Lower lobe of right lung (tissue), 2 donors: ENCODE measurements around the gene RPH3AL. TPM values are rescaled to one million over a fixed set of nuclear protein-coding genes. Genes with fewer than 3 reads are reported as not detected.

Source experiments
- ATAC-seq, 2 donors: fragments of 200-7000 bp; cut with Tn5 transposase; one replicate each; pipeline ENCODE4 v1.9.1; 2020 to 2022; ENCODE audit warnings: mild to moderate bottlenecking in 2 of 2, moderate library complexity in 2 of 2
- DNase-seq: peaks from one replicate; pipeline ENCODE4 v3.0.0-alpha.2; 2020
- H3K27ac ChIP-seq: fragments of 200-600 bp; one replicate; pipeline ENCODE4 v1.8.0; 2022
- H3K27me3 ChIP-seq: fragments of 200-600 bp; one replicate; pipeline ENCODE4 v1.8.0; 2022; ENCODE audit warnings: low read depth
- H3K36me3 ChIP-seq: fragments of 200-600 bp; one replicate; pipeline ENCODE4 v1.8.0; 2022; ENCODE audit warnings: mild to moderate bottlenecking
- H3K4me1 ChIP-seq: fragments of 200-600 bp; one replicate; pipeline ENCODE4 v1.8.0; 2022
- H3K4me3 ChIP-seq: fragments of 200-600 bp; one replicate; pipeline ENCODE4 v1.8.0; 2022; ENCODE audit warnings: mild to moderate bottlenecking
- H3K9me3 ChIP-seq: fragments of 200-600 bp; one replicate; pipeline ENCODE4 v1.8.0; 2022
- intact Hi-C: fragments of 100-400 bp; cut with DNase I; formaldehyde crosslinking; loops from one replicate; pipeline ENCODE4 v1.11.0; 2022
- total RNA-seq: library from RNA; stranded (reverse); fragmentation: NEBNext Ultra II Directional; extraction: Animal tissue kit (Norgen Biotek cat#: 25700); gene quantifications from one replicate; pipeline ENCODE4 v1.2.1, GENCODE V29; 2021
- TF ChIP-seq, protein P1 (sequence below): fragments of 200-600 bp; IDR thresholded peaks from one replicate; pipeline ENCODE4 v1.8.0; 2022; ENCODE audit warnings: antibody characterized with exemption, mild to moderate bottlenecking
- donor health status: DM: no; HTN: yes; CAD: no; lungs with severe emphysema.

Gene RPH3AL
- total RNA-seq, 1 donor from 2014 or later, result 38.7 TPM

DNA sequence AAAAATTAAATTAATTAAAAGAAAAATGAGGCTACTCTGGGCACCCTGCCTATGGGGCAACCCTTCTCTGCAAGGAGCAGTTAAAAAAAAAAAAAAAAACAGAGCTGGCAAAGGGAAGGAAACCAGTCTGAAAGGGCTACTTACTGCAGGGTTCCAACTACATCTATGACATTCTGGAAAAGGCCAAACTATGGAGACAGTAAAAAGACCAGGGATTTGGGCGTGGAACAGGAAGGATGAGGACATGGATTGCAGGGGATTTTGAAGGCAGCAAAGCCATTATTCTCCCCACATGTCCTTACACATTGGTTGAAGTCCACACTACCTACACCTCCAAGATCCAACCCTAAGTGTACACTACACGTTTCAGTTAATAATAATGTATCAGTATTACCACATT, 4.6 kb downstream of the RPH3AL start:
- TF ChIP-seq, protein P1, sequence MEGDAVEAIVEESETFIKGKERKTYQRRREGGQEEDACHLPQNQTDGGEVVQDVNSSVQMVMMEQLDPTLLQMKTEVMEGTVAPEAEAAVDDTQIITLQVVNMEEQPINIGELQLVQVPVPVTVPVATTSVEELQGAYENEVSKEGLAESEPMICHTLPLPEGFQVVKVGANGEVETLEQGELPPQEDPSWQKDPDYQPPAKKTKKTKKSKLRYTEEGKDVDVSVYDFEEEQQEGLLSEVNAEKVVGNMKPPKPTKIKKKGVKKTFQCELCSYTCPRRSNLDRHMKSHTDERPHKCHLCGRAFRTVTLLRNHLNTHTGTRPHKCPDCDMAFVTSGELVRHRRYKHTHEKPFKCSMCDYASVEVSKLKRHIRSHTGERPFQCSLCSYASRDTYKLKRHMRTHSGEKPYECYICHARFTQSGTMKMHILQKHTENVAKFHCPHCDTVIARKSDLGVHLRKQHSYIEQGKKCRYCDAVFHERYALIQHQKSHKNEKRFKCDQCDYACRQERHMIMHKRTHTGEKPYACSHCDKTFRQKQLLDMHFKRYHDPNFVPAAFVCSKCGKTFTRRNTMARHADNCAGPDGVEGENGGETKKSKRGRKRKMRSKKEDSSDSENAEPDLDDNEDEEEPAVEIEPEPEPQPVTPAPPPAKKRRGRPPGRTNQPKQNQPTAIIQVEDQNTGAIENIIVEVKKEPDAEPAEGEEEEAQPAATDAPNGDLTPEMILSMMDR, result no peak
- H3K36me3 ChIP-seq, result no peaks in the 10 kb centered on the region
- ATAC-seq (no peak), DNase-seq (no peak)
- H3K4me1 ChIP-seq, result peaks cover 58% of the 10 kb centered on the region
- intact Hi-C loops, result no loop called here
- no peaks in the 10 kb centered on the region for H3K9me3 ChIP-seq
- no peak overlapping the region for H3K4me3 ChIP-seq
- no peaks in the 10 kb centered on the region for H3K27me3 ChIP-seq
- H3K27ac ChIP-seq, result peak overlapping the region; percentile 93

DNA sequence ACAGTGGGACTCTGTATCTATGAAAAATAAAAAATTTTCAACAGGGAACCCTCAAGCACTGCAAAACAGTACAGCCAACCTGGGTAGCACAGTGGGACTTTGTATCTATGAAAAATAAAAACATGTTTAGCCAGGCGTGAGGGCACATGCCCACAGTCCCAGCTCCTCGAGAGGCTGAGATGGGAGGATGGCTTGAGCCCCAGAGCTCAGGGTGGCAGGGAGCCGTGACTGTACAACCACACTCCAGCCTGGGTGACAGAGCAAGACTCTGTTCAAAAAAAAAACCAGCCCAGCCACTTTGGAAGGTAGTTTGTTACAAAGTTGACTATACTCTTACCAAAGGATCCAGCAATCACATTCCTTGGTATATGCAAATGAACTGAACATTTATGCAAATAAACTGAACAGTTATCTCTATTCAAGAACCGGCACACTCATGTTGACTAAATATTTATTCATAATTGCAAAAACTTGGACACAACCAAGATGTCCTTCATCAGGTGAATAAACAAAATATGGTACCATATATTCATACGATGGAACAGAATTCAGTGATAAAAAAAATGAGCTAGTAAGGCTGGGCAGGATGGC, 5.2 kb downstream of the RPH3AL start:
- peak overlapping the region; percentile 93 for H3K27ac ChIP-seq
- no peak overlapping the region for H3K4me3 ChIP-seq
- no peaks in the 10 kb centered on the region for H3K27me3 ChIP-seq
- no peaks in the 10 kb centered on the region for H3K9me3 ChIP-seq
- TF ChIP-seq, protein P1, result no peak
- no peak for DNase-seq
- peaks cover 52% of the 10 kb centered on the region for H3K4me1 ChIP-seq
- H3K36me3 ChIP-seq, result no peaks in the 10 kb centered on the region
- intact Hi-C loops, result no loop called here
- ATAC-seq, result no peak

- H3K9me3 ChIP-seq, result no peaks in the 10 kb centered on the region
- intact Hi-C loops, result no loop called here
- DNase-seq (no peak), ATAC-seq (no peak)
- peaks cover 40% of the 10 kb centered on the region for H3K4me1 ChIP-seq
- H3K4me3 ChIP-seq, result no peak overlapping the region
- H3K36me3 ChIP-seq, result no peaks in the 10 kb centered on the region
- H3K27ac ChIP-seq, result no peak overlapping the region
- TF ChIP-seq, protein P1, result no peak
- no peaks in the 10 kb centered on the region for H3K27me3 ChIP-seq
These were observed 6.4 kb downstream of the RPH3AL start for GRCh38 chr17:345992-346785.

GRCh38 chr17:345261-345660, 7.3 kb downstream of the RPH3AL start:
- no peaks in the 10 kb centered on the region for H3K36me3 ChIP-seq
- peaks cover 31% of the 10 kb centered on the region for H3K4me1 ChIP-seq
- H3K27ac ChIP-seq, result no peak overlapping the region
- no peaks in the 10 kb centered on the region for H3K9me3 ChIP-seq
- H3K4me3 ChIP-seq, result no peak overlapping the region
- ATAC-seq (no peak), DNase-seq (no peak)
- TF ChIP-seq, protein P1, result no peak
- intact Hi-C loops, result no loop called here
- no peaks in the 10 kb centered on the region for H3K27me3 ChIP-seq

- ATAC-seq, result no peak
- Histone ChIP-seq H3K9me3 (no peaks in the 10 kb centered on the region), H3K36me3 (no peaks in the 10 kb centered on the region), H3K27ac (no peak overlapping the region), H3K4me3 (no peak overlapping the region), H3K4me1 (peaks cover 29% of the 10 kb centered on the region), H3K27me3 (no peaks in the 10 kb centered on the region)
- intact Hi-C loops, result no loop called here
- TF ChIP-seq, protein P1, result no peak
- DNase-seq, result no peak
These were observed 8.5 kb downstream of the RPH3AL start for GRCh38 chr17:343875-344752.
